SU-DHL-6 (cell line): ENCODE data around the gene FAM3C.

ENCODE experiments used
- CTCF ChIP-seq: fragments of 200-600 bp; sonication (generic); IDR thresholded peaks from one replicate; pipeline ENCODE4 v1.5.1; 2017; ENCODE audit warnings: antibody characterized with exemption, mild to moderate bottlenecking, low read length, moderate library complexity; ENCODE audit not compliant: insufficient read depth, poor library complexity, severe bottlenecking
- EZH2phosphoT487 ChIP-seq: fragments of 200-600 bp; sonication (generic), shearing (Covaris generic); conservative IDR thresholded peaks from 2 replicates; pipeline ENCODE4 v1.6.1; 2018; ENCODE audit warnings: mild to moderate bottlenecking, antibody characterized with exemption, low read length, moderate library complexity, mixed read lengths

DNA sequence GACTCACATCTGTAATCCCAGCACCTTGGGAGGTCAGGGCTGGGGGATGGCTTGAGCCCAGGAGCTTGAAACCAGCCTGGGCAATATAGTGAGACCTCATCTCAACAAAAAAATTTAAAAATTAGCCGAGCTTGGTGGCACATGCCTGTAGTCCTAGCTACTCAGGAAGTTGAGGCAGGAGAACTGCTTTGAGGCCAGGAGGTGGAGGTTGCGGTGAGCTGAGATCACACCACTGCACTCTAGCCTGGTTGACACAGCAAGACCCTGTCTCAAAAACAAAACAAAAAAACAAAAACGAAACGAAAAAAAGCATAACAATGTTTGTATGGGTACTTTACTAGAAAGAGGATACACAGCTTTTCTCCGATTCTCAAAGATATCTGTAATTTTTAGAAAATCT is 35.5 kb downstream of the FAM3C start:
- TF ChIP-seq CTCF (no peak), EZH2phosphoT487 (no peak)
